GM06990 (cell line): ENCODE results near the gene ARHGAP45.
A peak's percentile ranks its signal among the peaks of the same experiment; 100 is the strongest.

Source experiments
- DNase-seq: peaks from one replicate; pipeline ENCODE4 v3.0.0-alpha.2; 2011; ENCODE audit not compliant: insufficient read length; ENCODE audit errors: extremely low read depth
- H3K27me3 ChIP-seq: replicated peaks from 2 replicates; pipeline ENCODE4 v1.6.0; 2011; ENCODE audit warnings: low read length; ENCODE audit not compliant: control insufficient read depth, insufficient read depth
- H3K36me3 ChIP-seq: 2 replicates; pipeline ENCODE4 v1.5.1; 2011; ENCODE audit warnings: low read length; ENCODE audit not compliant: control insufficient read depth, insufficient read depth
- H3K4me3 ChIP-seq: replicated peaks from 2 replicates; pipeline ENCODE4 v1.5.1; 2011; ENCODE audit warnings: low read depth, mild to moderate bottlenecking, control low read depth, low read length
- TF ChIP-seq, protein P1 (sequence below): IDR thresholded peaks from 2 replicates; pipeline ENCODE4 v1.5.1; 2011; ENCODE audit warnings: low read length, control low read depth, mild to moderate bottlenecking, inconsistent platforms; ENCODE audit not compliant: insufficient read depth, poor library complexity, severe bottlenecking

Gene ARHGAP45

DNA sequence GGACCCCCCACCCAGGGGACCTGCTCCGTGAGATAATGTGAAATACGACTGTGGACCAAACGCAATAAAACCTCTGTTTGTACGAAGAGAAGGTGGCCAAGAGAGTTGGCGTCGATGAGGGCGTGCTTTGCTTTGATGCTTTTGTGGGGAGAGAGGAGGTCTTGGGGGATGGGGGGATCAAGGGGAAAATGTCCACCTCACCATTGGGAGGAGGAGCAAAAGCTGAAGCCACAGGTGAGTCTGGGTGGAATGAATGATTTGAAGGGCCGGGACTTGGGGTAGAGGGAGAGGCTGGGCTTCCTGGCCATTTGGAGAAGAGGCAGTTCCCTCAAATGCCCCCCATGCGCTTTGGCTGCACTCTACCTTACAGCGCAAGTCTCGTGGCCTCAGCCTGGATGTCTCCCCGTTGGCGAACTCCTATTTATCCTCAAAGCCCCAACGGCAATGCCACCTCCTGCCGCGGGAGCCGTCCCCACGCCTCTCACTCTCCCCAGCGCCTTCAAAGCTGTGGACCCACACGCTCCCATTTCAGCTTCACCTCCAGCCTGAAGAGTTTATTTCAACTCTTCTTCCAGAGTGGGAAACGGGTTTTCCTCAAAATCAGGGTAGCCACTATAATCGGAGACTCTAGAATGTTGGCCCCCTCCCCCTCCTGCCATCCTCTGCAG, 27.9 kb upstream of the ARHGAP45 start:
- no peaks in the 10 kb centered on the region for H3K27me3 ChIP-seq
- TF ChIP-seq, protein P1, sequence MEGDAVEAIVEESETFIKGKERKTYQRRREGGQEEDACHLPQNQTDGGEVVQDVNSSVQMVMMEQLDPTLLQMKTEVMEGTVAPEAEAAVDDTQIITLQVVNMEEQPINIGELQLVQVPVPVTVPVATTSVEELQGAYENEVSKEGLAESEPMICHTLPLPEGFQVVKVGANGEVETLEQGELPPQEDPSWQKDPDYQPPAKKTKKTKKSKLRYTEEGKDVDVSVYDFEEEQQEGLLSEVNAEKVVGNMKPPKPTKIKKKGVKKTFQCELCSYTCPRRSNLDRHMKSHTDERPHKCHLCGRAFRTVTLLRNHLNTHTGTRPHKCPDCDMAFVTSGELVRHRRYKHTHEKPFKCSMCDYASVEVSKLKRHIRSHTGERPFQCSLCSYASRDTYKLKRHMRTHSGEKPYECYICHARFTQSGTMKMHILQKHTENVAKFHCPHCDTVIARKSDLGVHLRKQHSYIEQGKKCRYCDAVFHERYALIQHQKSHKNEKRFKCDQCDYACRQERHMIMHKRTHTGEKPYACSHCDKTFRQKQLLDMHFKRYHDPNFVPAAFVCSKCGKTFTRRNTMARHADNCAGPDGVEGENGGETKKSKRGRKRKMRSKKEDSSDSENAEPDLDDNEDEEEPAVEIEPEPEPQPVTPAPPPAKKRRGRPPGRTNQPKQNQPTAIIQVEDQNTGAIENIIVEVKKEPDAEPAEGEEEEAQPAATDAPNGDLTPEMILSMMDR = no peak
- DNase-seq = no peak
- peaks cover 18% of the 10 kb centered on the region for H3K36me3 ChIP-seq
- H3K4me3 ChIP-seq = peak overlapping the region; percentile 40

DNA sequence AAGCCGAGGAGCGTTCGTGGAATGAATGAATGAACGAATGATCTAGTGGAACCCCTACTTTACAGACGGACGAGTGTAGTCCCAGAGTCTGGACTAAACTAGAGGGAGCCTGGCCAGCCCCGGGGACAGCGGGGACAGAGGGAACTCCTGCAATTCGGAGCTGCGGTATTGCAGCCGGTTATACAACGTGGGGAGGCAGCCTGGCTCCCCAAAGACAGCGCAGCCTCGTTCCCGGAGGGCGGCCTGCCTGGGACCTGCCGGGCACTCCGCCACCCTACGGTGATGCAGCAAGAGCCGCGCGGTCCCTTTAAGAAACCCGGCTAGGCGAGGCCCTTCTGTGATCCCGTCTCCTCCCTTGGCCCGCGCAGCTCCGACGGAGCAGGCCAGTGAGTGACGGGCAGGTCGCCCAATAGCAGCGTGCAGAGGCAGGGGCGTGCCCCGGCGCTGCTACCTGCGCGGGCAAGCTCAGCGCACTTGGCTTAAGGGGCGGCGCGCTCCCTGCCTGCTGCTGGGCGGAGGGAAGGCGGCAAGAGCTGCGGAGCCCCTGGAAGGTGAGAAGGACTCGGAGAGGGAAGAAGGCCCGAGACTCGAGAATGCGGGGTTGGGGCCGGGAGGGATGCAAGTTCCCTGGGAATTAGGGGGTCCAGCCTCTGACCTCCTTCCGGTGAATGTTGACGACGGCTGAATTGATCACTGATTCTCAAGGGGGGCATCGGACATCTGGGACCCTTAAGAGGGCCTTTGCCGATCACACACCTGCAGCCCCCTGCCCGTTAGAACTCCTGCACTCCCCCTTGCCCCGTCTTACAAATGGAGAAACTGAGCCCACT, 27.1 kb upstream of the ARHGAP45 start, which contains the start of gene ABCA7:
Gene ABCA7, plus strand, starts transcription at position 462 of the 830 bp plus-strand sequence. CDS start 1,255 bp downstream, outside the sequence.
- TF ChIP-seq, protein P1 = no peak
- DNase-seq = peak; percentile 99
- Histone ChIP-seq H3K4me3 (peak within 1 kb of the TSS; percentile 75), H3K27me3 (no peaks in the 10 kb centered on the region), H3K36me3 (peaks cover 21% of the 10 kb centered on the region)

DNA sequence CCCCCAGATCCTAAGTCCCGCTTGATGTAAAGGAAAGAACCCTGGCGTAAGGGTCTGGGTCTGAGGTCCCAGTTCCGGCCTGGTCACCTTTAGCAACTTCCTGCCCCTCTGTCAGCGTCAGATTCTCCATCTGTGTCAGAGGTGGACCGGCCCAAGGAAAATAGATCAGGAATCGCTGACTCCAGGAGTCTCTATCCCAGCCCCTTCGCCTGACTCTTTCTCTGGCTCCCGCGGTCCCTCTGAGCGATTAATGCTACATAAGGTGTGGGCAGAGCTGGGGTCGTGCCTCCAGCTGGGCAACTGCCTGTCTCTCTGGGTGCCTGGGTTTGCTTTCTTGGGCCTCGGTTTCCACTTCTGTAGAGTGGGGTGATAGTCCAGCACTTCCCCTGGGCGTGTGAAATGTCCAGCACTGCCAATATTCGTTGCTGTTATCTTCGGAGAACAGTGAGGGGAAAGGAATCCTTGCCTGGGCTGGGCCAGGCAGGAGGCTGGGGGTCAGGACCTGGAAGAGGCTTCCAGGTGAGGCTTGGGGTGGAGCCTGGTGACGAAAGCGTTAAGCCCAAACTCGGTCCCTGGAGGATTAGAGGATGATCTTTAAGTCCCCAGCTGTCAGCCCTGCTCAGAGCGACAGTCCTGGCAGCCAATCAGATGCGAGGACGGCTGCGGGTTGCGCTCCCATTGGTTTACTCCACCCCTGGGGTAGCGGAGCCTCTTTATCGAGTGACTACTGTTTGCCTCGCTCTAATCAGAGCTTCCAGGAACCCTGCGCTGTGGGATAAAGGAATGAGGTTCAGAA, 26.3 kb upstream of the ARHGAP45 start:
- Histone ChIP-seq H3K27me3 (no peaks in the 10 kb centered on the region), H3K4me3 (peak overlapping the region; percentile 75), H3K36me3 (peaks cover 19% of the 10 kb centered on the region)
- peak; percentile 90 for DNase-seq
- TF ChIP-seq, protein P1 = no peak

DNA sequence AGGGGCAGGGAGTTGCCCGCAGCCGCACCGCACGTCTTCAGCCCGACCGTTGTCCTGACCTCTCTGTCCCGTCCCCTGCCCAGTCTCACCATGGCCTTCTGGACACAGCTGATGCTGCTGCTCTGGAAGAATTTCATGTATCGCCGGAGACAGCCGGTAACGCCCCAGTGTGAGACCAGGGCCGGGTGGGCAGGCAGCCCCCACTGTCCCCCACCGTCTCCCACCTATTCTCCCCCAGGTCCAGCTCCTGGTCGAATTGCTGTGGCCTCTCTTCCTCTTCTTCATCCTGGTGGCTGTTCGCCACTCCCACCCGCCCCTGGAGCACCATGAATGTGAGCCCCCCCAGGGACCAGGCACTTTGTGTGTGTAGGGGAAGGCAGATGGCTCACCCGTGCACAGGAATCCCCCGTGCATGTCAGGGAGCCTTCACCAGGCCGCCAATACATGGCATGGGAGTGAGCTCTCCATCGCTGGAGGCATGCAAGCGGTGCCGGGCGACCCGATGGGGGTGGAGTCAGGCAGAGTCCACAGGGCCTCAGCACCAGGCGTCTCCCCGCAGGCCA, 25.6 kb upstream of the ARHGAP45 start:
- DNase-seq = no peak
- Histone ChIP-seq H3K36me3 (peaks cover 13% of the 10 kb centered on the region), H3K27me3 (no peaks in the 10 kb centered on the region), H3K4me3 (peak overlapping the region; percentile 75)
- TF ChIP-seq, protein P1 = no peak

DNA sequence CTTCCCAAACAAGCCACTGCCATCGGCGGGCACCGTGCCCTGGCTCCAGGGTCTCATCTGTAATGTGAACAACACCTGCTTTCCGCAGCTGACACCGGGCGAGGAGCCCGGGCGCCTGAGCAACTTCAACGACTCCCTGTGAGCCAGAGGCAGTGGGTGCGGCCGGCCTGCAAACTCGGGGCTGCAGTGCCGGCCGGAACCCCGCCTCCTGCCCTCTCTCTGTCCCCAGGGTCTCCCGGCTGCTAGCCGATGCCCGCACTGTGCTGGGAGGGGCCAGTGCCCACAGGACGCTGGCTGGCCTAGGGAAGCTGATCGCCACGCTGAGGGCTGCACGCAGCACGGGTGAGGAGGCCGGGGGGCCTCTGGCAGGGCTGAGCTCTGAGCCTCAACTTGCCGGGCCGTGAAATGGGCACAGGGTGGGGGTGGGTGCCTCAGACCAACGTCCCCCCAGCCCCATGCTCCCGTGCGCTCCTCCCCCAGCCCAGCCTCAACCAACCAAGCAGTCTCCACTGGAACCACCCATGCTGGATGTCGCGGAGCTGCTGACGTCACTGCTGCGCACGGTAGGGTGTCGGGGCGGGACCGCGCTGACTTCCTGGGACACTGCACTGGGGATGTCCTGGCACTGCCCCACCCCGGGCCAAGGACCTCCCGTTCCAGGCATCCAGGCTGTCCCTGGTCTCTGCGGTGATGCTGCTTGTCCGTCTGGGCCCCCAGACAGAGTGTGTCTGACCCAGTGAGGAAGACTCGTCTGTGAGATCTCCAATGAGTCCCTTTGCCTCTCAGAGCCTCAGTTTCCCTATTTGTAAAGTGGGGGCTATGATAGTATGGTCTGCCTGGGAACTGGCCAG, 24.9 kb upstream of the ARHGAP45 start:
- H3K4me3 ChIP-seq = no peak overlapping the region
- peaks cover 14% of the 10 kb centered on the region for H3K36me3 ChIP-seq
- TF ChIP-seq, protein P1 = no peak
- no peaks in the 10 kb centered on the region for H3K27me3 ChIP-seq
- no peak for DNase-seq
